ENCODE results near the gene ANXA4. TPM values are rescaled to one million over a fixed set of nuclear protein-coding genes. Genes with fewer than 3 reads are reported as not detected.

The ANXA4 gene
- total and polyA plus RNA-seq, 2 of the 13 experiments (the other 11 are each of a cell fraction or from before 2014, with no cell fraction given): 155 to 168 TPM

DNA sequence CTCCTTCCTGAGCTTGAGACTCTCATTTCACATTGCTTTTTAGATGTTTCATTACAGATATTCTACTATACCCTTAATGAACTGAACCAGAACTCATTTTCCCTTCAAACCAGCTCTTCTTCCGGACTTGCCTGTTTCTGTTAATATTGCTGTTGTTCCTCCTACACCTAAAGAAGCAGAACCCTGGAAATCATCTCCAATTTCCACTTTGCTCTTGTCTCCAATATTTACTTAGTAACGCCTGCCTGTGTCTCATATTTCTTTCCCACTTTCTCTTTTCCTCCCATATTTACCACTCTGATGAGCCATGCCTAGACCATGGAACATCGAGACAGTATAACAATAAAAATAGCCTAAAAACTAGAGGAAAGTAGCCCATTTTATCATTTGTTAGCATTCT is 69.7 kb downstream of the ANXA4 start:
- in situ Hi-C loops (cut with HindIII; ENCODE audit: extremely low pct_ligation_motif_present, low pct_unique_long_range_greater_than_20kb) (loop anchor here (10.0 kb wide), 1 partner anchor 247 kb away; no protein-coding TSS in a partner anchor), intact Hi-C loops (cut with micrococcal nuclease; ENCODE audit: unreplicated experiment) (no loop called here)
- BruUV-seq (replicated peaks): no TSS peak
- Histone ChIP-seq H2AFZ (ENCODE audit: low read length) (no peak overlapping the region), H3K9ac (ENCODE audit: insufficient read depth, low read depth, low read length) (no peak overlapping the region), H3K9me3 (ENCODE audit: low read length) (no peaks in the 10 kb centered on the region), H3K27ac (ENCODE audit: extremely low read length, insufficient read depth, low read length) (no peak overlapping the region), H3K79me2 (ENCODE audit: insufficient read depth, low read length) (no peaks in the 10 kb centered on the region), H3K27me3 (ENCODE audit: control insufficient read depth in 1 of 2, insufficient read depth in 2 of 2, low read length in 2 of 2) (no peaks in the 10 kb centered on the region), H3K4me2 (ENCODE audit: low read depth, low read length) (no peak overlapping the region), H3K4me3 (replicated peaks in 1 of 3; ENCODE audit: insufficient read depth in 1 of 3, low read depth in 2 of 3, low read length in 3 of 3) (no peak overlapping the region), H3K36me3 (replicated peaks in 1 of 2; ENCODE audit: control insufficient read depth in 1 of 2, insufficient read depth in 2 of 2, low read length in 2 of 2) (peaks cover 34 to 75% of the 10 kb centered on the region in 2 experiments), H3K4me1 (ENCODE audit: insufficient read depth, low read length) (peaks cover 7% of the 10 kb centered on the region), H4K20me1 (ENCODE audit: insufficient read depth, low read length) (no peaks in the 10 kb centered on the region)
- ChIA-PET CTCF (ENCODE audit: low intra/inter-chr PET ratio, low total read pairs) (no interaction called here), POLR2A (interaction anchor here (1.1 kb wide), 1 partner anchor 70 kb away, joined by 6 read pairs; the partner anchor contains the start of gene ANXA4)
- DNase-seq (ENCODE audit: low spot score): no peak
- ATAC-seq: no peak
- no peak for FAIRE-seq
- 93% methylated on average over 3 of the region's 3 CpGs for WGBS (ENCODE audit: low lambda C conversion rate)
- TF ChIP-seq, protein P1, sequence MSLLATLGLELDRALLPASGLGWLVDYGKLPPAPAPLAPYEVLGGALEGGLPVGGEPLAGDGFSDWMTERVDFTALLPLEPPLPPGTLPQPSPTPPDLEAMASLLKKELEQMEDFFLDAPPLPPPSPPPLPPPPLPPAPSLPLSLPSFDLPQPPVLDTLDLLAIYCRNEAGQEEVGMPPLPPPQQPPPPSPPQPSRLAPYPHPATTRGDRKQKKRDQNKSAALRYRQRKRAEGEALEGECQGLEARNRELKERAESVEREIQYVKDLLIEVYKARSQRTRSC (CRISPR knock-in tag; IDR thresholded peaks at IDR 0.05; ENCODE audit: low read depth): no peak
- TF ChIP-seq MYPOP (CRISPR knock-in tag; IDR thresholded peaks at IDR 0.05): no peak
- TF ChIP-seq ZNF34 (CRISPR knock-in tag; IDR thresholded peaks at IDR 0.05; ENCODE audit: borderline replicate concordance): no peak
- no peak for TF ChIP-seq ZIK1 (CRISPR knock-in tag; IDR thresholded peaks at IDR 0.05; ENCODE audit: borderline replicate concordance, low read depth)
- TF ChIP-seq ZSCAN12 (CRISPR knock-in tag; IDR thresholded peaks at IDR 0.05): no peak
- TF ChIP-seq, protein P2, sequence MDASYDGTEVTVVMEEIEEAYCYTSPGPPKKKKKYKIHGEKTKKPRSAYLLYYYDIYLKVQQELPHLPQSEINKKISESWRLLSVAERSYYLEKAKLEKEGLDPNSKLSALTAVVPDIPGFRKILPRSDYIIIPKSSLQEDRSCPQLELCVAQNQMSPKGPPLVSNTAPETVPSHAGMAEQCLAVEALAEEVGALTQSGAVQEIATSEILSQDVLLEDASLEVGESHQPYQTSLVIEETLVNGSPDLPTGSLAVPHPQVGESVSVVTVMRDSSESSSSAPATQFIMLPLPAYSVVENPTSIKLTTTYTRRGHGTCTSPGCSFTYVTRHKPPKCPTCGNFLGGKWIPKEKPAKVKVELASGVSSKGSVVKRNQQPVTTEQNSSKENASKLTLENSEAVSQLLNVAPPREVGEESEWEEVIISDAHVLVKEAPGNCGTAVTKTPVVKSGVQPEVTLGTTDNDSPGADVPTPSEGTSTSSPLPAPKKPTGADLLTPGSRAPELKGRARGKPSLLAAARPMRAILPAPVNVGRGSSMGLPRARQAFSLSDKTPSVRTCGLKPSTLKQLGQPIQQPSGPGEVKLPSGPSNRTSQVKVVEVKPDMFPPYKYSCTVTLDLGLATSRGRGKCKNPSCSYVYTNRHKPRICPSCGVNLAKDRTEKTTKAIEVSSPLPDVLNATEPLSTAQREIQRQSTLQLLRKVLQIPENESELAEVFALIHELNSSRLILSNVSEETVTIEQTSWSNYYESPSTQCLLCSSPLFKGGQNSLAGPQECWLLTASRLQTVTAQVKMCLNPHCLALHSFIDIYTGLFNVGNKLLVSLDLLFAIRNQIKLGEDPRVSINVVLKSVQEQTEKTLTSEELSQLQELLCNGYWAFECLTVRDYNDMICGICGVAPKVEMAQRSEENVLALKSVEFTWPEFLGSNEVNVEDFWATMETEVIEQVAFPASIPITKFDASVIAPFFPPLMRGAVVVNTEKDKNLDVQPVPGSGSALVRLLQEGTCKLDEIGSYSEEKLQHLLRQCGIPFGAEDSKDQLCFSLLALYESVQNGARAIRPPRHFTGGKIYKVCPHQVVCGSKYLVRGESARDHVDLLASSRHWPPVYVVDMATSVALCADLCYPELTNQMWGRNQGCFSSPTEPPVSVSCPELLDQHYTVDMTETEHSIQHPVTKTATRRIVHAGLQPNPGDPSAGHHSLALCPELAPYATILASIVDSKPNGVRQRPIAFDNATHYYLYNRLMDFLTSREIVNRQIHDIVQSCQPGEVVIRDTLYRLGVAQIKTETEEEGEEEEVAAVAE (CRISPR knock-in tag; IDR thresholded peaks at IDR 0.05; ENCODE audit: borderline replicate concordance): no peak
- TF ChIP-seq DR1 (CRISPR knock-in tag; IDR thresholded peaks at IDR 0.05): no peak
- no peak for TF ChIP-seq IRF2 (CRISPR knock-in tag; IDR thresholded peaks at IDR 0.05)
- no peak for TF ChIP-seq SP4 (CRISPR knock-in tag; IDR thresholded peaks at IDR 0.05)
- no peak for TF ChIP-seq ADNP (CRISPR knock-in tag; IDR thresholded peaks at IDR 0.05)
- TF ChIP-seq ZNF713 (CRISPR knock-in tag; IDR thresholded peaks at IDR 0.05): no peak
- TF ChIP-seq ARNT2 (CRISPR knock-in tag; IDR thresholded peaks at IDR 0.05; ENCODE audit: low read depth): no peak
- no peak for TF ChIP-seq TGIF2 (CRISPR knock-in tag; IDR thresholded peaks at IDR 0.05)
- no peak for TF ChIP-seq ZNF451 (CRISPR knock-in tag; IDR thresholded peaks at IDR 0.05)
- no peak for TF ChIP-seq GZF1 (CRISPR knock-in tag; IDR thresholded peaks at IDR 0.05)

All from HepG2 (cell line).